Head of caudate nucleus (tissue), 42 donors: Measurements from ENCODE around the gene CCL22.

ENCODE experiments used
- DNase-seq, 42 donors: peaks; one replicate each; pipeline versions ENCODE4 v3.0.0 to v3.0.0-alpha.2; 2020 to 2021; ENCODE audit warnings: mixed read lengths in 7 of 42
- intact Hi-C: fragments of 100-400 bp; cut with DNase I; formaldehyde crosslinking; loops from one replicate; pipeline ENCODE4 v1.15.0; 2022

The CCL22 gene

DNA sequence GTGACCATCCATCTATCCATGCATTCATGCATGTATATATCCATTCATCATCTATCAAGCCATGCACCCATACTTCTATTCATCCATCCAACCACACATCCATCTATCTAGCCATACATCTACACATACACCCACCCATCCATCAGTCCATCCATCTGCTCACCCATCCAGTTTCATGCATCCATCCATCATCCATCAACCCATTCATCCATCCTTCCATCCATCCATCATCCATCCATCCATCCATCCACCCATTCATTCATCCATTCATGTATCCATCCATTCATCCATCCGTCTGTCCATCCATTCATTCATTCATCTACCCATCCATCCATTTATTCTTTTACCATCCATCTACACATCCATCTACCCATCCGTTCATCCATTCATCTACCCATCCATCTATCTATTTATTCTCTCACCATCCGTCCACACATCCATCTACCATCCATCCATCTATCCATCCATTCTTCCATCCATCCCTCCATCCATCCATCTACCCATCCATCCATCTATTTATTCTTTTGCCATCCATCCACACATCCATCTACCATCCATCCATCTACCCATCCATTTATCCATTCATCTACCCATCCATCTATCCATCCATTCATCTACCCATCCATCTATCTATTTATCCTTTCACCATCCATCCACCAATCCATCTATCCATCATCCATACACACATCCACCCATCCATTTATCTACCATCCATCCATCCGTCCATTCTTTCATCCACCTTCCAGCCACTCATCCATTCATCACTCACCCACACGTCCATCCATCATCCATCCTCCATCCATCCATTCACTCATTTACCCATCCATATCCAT is 49.2 kb downstream of the CCL22 start:
- intact Hi-C loops, result no loop called here
- DNase-seq, result no peak

DNA sequence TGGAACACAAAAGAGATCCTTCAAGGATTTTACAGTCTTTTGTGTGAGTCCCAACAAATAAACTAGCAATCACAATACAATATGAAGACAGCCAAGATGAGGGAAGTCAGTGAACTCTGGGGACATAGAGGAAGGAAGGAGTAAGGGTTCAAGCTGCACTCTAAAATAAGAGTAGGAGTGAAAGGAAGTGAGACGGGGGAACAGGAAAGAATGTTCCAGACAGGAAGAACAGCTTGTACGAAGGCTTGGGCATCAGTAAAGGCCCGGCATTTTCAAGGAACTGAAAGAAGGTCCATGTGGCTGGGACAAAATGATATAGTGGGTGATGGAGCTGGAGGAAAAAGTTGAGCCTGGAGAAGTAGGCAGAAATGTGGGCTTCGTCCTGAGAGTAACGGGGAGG is 50.5 kb downstream of the CCL22 start:
- intact Hi-C loops, result no loop called here
- peak in 1 of 42 donors; percentile 24 for DNase-seq

DNA sequence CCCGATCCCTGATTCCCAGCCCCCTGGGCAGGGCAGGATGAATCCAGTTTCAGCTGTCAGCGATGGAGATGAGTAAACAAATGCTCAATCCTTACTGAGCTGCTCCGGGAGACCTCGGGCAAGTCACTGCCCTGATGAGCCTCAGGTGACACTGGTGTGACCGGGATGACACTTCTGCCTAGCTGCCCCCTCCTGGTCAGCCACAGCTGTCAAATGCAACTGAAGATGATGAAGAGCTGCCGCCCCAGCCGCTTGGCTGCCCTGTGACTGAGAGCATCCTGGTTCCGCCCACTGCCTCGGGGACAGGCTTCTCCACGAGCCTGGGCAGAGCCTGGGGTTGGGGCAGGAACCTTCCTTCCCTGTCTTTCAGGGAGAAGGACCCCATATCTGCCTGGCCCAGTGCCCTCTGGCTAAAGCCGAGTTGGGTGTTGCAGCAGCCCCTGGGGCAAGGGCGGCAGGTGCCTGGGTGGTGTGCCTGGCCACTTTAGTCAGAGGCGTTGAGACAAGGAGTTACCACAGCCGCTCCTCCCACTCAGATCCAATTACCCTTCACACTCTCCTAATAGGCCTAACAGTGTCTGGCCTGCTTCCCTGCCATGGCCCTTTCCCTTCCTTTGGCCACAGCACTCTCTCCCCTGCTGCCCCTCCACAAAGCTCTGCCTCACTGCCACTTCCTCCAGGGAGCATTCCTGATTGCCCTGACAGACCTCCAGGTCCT is 51.4 kb downstream of the CCL22 start:
- no peak for DNase-seq
- intact Hi-C loops, result no loop called here

DNA sequence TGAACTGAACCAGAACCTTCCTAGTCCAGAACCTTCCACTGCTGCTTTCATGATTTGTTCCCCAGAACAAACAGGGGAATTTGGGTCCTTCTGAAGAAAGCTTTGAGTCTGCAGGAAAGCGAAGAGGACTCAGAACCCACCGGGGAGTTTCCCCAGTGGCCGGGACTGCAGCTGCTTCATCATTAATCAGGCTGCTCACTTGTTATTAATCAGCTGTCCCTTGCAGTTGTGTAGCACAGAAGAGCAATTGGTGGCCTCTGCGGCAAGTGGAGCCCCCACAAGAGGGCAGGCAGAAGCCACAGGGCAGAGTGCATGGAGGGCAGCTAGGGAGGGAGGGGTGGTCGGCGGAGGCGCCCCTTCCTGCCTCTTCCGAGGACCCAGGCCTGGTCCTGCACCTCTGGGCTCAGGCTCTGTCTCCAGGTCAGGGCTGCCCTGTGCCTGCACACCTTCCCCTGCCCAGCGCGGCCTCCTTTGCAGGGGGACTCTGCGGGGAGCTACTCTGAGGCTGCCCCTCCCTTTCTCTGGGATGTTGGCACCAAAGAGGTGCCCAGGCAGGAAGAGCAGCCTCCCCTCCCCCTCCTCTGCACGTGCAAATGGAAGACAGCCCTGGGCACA is 52.9 kb downstream of the CCL22 start:
- intact Hi-C loops, result no loop called here

DNA sequence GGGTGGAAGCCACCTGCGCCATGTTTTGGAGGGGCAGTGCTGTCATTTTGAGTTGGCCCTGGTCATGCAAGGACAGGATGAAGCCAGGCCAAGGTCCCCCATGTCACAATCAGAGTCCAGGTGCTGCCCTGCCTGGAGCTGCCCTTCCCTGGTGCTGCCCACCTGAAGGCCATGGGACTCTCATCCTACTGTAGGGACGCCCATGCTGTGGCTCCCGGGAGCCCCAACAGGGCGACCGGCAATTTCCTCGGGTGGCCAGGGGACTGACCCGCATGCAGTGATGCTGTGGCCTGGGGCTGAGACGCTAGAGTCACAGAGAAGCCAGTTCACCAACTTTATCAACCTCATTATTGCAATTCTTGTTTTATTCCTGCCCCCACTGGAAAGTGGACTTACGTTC is 54.0 kb downstream of the CCL22 start:
- intact Hi-C loops, result no loop called here
- DNase-seq, result no peak

More for the DNA sequence above, 52.9 kb downstream of the CCL22 start:
- DNase-seq, result no peak

DNA sequence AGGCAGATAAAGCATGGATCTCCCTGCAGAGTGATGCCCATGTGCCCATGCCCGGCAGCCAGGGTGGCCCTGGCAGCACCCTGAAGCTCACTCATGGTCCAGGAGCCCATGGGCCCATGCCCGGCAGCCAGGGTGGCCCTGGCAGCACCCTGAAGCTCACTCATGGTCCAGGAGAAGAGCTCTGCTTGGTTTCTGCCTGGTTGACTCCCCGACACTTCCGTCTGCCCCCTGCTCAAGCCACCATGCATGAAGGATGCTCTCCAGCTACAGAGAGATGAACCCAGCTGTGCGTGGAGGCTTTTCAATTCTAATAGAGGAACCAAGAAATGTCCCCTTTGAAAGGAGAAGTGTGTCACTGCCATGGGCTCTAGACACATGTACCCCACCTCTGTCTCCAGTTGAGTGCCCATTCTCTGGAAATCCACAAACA is 54.7 kb downstream of the CCL22 start:
- DNase-seq, result peak in 1 of 42 donors; percentile 33
- intact Hi-C loops, result no loop called here

DNA sequence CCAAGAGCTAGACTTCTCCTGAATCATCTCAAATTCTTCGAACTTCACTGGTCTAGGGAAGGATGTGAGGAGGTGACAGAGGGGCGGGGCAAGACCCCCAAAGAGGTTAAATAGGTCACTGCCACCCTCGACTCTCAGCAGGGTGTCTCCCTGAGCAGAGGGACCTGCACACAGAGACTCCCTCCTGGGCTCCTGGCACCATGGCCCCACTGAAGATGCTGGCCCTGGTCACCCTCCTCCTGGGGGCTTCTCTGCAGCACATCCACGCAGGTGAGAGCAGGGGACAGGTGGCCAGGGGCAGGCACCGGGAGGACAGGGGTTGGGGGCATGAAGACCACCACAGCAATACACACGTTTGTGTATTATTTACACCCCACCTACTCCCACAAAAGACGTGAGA is 55.1 kb downstream of the CCL22 start:
- DNase-seq, result no peak
- intact Hi-C loops, result no loop called here
